H1 (cell line): ENCODE results near the gene AKR7A2. TPM values are rescaled to one million over a fixed set of nuclear protein-coding genes. Genes with fewer than 3 reads are reported as not detected.

ENCODE experiments used
- CTCF ChIA-PET: fragments of 300-600 bp; sonication (Branson Sonifier 250); formaldehyde crosslinking; loops from one replicate; lab custom pipeline; 2021; ENCODE audit not compliant: partially characterized antibody; lab: Charles Lee
- POLR2A ChIA-PET: fragments of 300-600 bp; sonication (Branson Sonifier 250); formaldehyde crosslinking; loops from one replicate; lab custom pipeline; 2021; ENCODE audit warnings: inconsistent platforms; ENCODE audit not compliant: partially characterized antibody; lab: Charles Lee
- DNase-seq, 2 experiments: peaks; one replicate each; pipeline versions ENCODE4 v3.0.0 to v3.0.0-alpha.2; 2010 to 2022; ENCODE audit warnings: low spot score in 2 of 2, low read depth in 1 of 2, mixed read lengths in 1 of 2
- FAIRE-seq: peaks from 2 replicates; lab custom pipeline; 2011; peaks lifted over from hg19 to GRCh38; lab: Jason Lieb, UNC
- H2AFZ ChIP-seq: 2 replicates; pipeline ENCODE4 v1.8.1; 2012; ENCODE audit warnings: low read length, inconsistent platforms
- H2AK5ac ChIP-seq: 2 replicates; pipeline ENCODE4 v1.6.1; 2013; ENCODE audit warnings: low read depth, low read length
- H2BK120ac ChIP-seq: replicated peaks from 2 replicates; pipeline ENCODE3; 2013; ENCODE audit warnings: low read depth, low read length, inconsistent platforms
- H2BK12ac ChIP-seq: 2 replicates; pipeline ENCODE4 v1.6.1; 2013; ENCODE audit warnings: low read depth, low read length
- H2BK15ac ChIP-seq: 2 replicates; pipeline ENCODE4 v1.6.1; 2013; ENCODE audit warnings: low read length
- H2BK20ac ChIP-seq: 2 replicates; pipeline ENCODE4 v1.6.1; 2013; ENCODE audit warnings: low read length
- H2BK5ac ChIP-seq: 2 replicates; pipeline ENCODE4 v1.6.1; 2013; ENCODE audit warnings: low read depth, low read length
- H3K14ac ChIP-seq: 2 replicates; pipeline ENCODE4 v1.6.1; 2013; ENCODE audit warnings: inconsistent platforms; ENCODE audit not compliant: insufficient read length
- H3K18ac ChIP-seq: 2 replicates; pipeline ENCODE4 v1.6.1; 2013; ENCODE audit warnings: low read length; ENCODE audit errors: extremely low read depth
- H3K23ac ChIP-seq: 2 replicates; pipeline ENCODE4 v1.6.1; 2013; ENCODE audit warnings: inconsistent platforms; ENCODE audit not compliant: insufficient read length
- H3K23me2 ChIP-seq: 2 replicates; pipeline ENCODE4 v1.6.1; 2013; ENCODE audit warnings: low read depth, low read length
- H3K27ac ChIP-seq: 2 replicates; pipeline ENCODE4 v1.6.1; 2011; ENCODE audit warnings: low read depth, low read length, inconsistent platforms
- H3K27me3 ChIP-seq, 4 experiments: replicated peaks in 1 of 4; 1 replicate in 1 of 4; 2 replicates in 3 of 4; pipeline versions ENCODE4 v1.6.1 to v1.8.1; 2011 to 2013; ENCODE audit warnings: low read length in 3 of 4, mild to moderate bottlenecking in 3 of 4, inconsistent platforms in 2 of 4, mixed read lengths in 2 of 4, moderate library complexity in 1 of 4; ENCODE audit not compliant: control insufficient read depth in 3 of 4, insufficient read depth in 3 of 4; ENCODE audit errors: extremely low read depth in 1 of 4
- H3K36me3 ChIP-seq, 4 experiments: 2 replicates each; pipeline versions ENCODE4 v1.6.1 to v1.8.1; 2011 to 2013; ENCODE audit warnings: mild to moderate bottlenecking in 4 of 4, low read length in 3 of 4, moderate library complexity in 2 of 4, control low read depth in 1 of 4, inconsistent platforms in 1 of 4; ENCODE audit not compliant: insufficient read depth in 4 of 4, control insufficient read depth in 2 of 4
- H3K4ac ChIP-seq: replicated peaks from 2 replicates; pipeline ENCODE3; 2013; ENCODE audit warnings: low read length, low read depth, mixed read lengths, inconsistent platforms; ENCODE audit not compliant: insufficient read length
- H3K4me1 ChIP-seq, 4 experiments: replicated peaks in 1 of 4; 1 replicate in 1 of 4; 2 replicates in 3 of 4; pipeline versions ENCODE4 v1.6.1 to v1.8.1; 2011 to 2013; ENCODE audit warnings: low read length in 3 of 4, inconsistent platforms in 2 of 4, mixed read lengths in 1 of 4; ENCODE audit not compliant: insufficient read depth in 4 of 4, control insufficient read depth in 3 of 4
- H3K4me2 ChIP-seq, 2 experiments: 2 replicates each; pipeline versions ENCODE4 v1.6.1 to v1.8.1; 2011 to 2013; ENCODE audit warnings: low read depth in 2 of 2, low read length in 2 of 2, control low read depth in 1 of 2, inconsistent platforms in 1 of 2, mild to moderate bottlenecking in 1 of 2; ENCODE audit not compliant: insufficient read depth in 1 of 2
- H3K4me3 ChIP-seq, 4 experiments: fragments of 200-600, 300-600 bp in 1 of 4; sonication (generic), shearing (Covaris generic), sonication (Bioruptor Twin) in 1 of 4; 2 replicates each; pipeline versions ENCODE4 v1.5.1 to v1.8.1; 2011 to 2016; ENCODE audit warnings: low read length in 4 of 4, low read depth in 3 of 4, control low read depth in 2 of 4, inconsistent platforms in 2 of 4, mild to moderate bottlenecking in 2 of 4, mixed read lengths in 1 of 4, moderate library complexity in 1 of 4; ENCODE audit not compliant: insufficient read depth in 2 of 4; ENCODE audit errors: extremely low read depth in 1 of 4
- H3K56ac ChIP-seq: replicated peaks from 2 replicates; pipeline ENCODE3; 2013; ENCODE audit warnings: low read depth, mild to moderate bottlenecking, mixed read lengths, low read length, inconsistent platforms; ENCODE audit not compliant: insufficient read length
- H3K79me1 ChIP-seq: 2 replicates; pipeline ENCODE4 v1.6.1; 2013; ENCODE audit warnings: low read depth, low read length, control low read depth
- H3K79me2 ChIP-seq, 2 experiments: 2 replicates each; pipeline versions ENCODE4 v1.6.1 to v1.8.1; 2012 to 2013; ENCODE audit warnings: low read length in 2 of 2, mild to moderate bottlenecking in 2 of 2, inconsistent platforms in 1 of 2; ENCODE audit not compliant: insufficient read depth in 2 of 2, control insufficient read depth in 1 of 2
- H3K9ac ChIP-seq, 4 experiments: replicated peaks in 1 of 4; 1 replicate in 1 of 4; 2 replicates in 3 of 4; pipeline versions ENCODE4 v1.6.1 to v1.8.1; 2011 to 2013; ENCODE audit warnings: low read depth in 3 of 4, low read length in 3 of 4, control low read depth in 2 of 4, mild to moderate bottlenecking in 2 of 4, moderate library complexity in 2 of 4, inconsistent platforms in 1 of 4; ENCODE audit errors: extremely low read depth in 1 of 4
- H3K9me3 ChIP-seq, 2 experiments: 2 replicates each; pipeline versions ENCODE4 v1.6.1 to v1.8.1; 2012 to 2013; ENCODE audit warnings: mild to moderate bottlenecking in 2 of 2, moderate library complexity in 2 of 2, control low read depth in 1 of 2, inconsistent platforms in 1 of 2, low read depth in 1 of 2, low read length in 1 of 2, mixed read lengths in 1 of 2; ENCODE audit not compliant: insufficient read depth in 2 of 2
- H4K20me1 ChIP-seq, 2 experiments: replicated peaks in 1 of 2; 2 replicates each; pipeline versions ENCODE3 to v1.8.1; 2011 to 2013; ENCODE audit warnings: inconsistent platforms in 2 of 2, low read length in 2 of 2, mild to moderate bottlenecking in 1 of 2; ENCODE audit not compliant: insufficient read depth in 2 of 2, control insufficient read depth in 1 of 2
- H4K5ac ChIP-seq: 2 replicates; pipeline ENCODE4 v1.6.1; 2013; ENCODE audit warnings: low read length, low read depth, mixed read lengths, inconsistent platforms; ENCODE audit not compliant: insufficient read length
- H4K8ac ChIP-seq: 2 replicates; pipeline ENCODE4 v1.8.0; 2013; ENCODE audit warnings: mild to moderate bottlenecking, moderate library complexity, low read length, inconsistent platforms; ENCODE audit not compliant: insufficient read depth; ENCODE audit errors: extremely low read depth
- H4K91ac ChIP-seq: replicated peaks from 2 replicates; pipeline ENCODE3; 2013; ENCODE audit warnings: low read length, mixed read lengths, inconsistent platforms; ENCODE audit not compliant: insufficient read length
- ATF2 ChIP-seq: IDR thresholded peaks from 2 replicates; pipeline ENCODE4 v1.6.1; 2012; ENCODE audit warnings: low read length, inconsistent platforms
- BRCA1 ChIP-seq: IDR thresholded peaks from 2 replicates; pipeline ENCODE4 v1.6.1; 2012; ENCODE audit warnings: low read depth, low read length, improper control_type of control experiment
- CHD2 ChIP-seq: IDR thresholded peaks from 2 replicates; pipeline ENCODE4 v1.6.1; 2012; ENCODE audit warnings: low read length, improper control_type of control experiment
- E2F6 ChIP-seq: IDR thresholded peaks from 2 replicates; pipeline ENCODE4 v1.6.1; 2012; ENCODE audit warnings: inconsistent platforms
- MAX ChIP-seq: IDR thresholded peaks from 2 replicates; pipeline ENCODE4 v1.6.1; 2012; ENCODE audit warnings: inconsistent platforms
- RNF2 ChIP-seq: fragments of 200-900, 300-1000 bp; sonication (generic); IDR thresholded peaks from 2 replicates; pipeline ENCODE4 v1.7.1; 2016; ENCODE audit warnings: borderline replicate concordance, low read depth, mild to moderate bottlenecking, antibody characterized with exemption, low read length; ENCODE audit not compliant: poor library complexity, severe bottlenecking; ENCODE audit errors: missing control alignments
- RXRA ChIP-seq: IDR thresholded peaks from 2 replicates; pipeline ENCODE4 v1.6.1; 2011; ENCODE audit warnings: low read depth, mild to moderate bottlenecking, low read length, moderate library complexity; ENCODE audit not compliant: insufficient read depth
- SP4 ChIP-seq: IDR thresholded peaks from 2 replicates; pipeline ENCODE4 v1.6.1; 2012; ENCODE audit warnings: low read length, inconsistent platforms
- TBP ChIP-seq: IDR thresholded peaks from 2 replicates; pipeline ENCODE4 v1.6.1; 2011; ENCODE audit warnings: low read depth, low read length, improper control_type of control experiment
- YY1 ChIP-seq: IDR thresholded peaks from 2 replicates; pipeline ENCODE4 v1.6.1; 2011; ENCODE audit warnings: low read depth, mild to moderate bottlenecking, low read length
- ZNF274 ChIP-seq: IDR thresholded peaks from 2 replicates; pipeline ENCODE4 v1.7.0; 2012; ENCODE audit warnings: low read length, borderline replicate concordance; ENCODE audit errors: extremely low read depth
- WGBS, 2 experiments: shearing (Covaris generic) in 1 of 2; methylation state at CpG; one replicate each; pipeline versions ENCODE4 v1.1.6 to v1.1.7; 2013 to 2015; ENCODE audit warnings: low lambda C conversion rate in 2 of 2, mixed read lengths in 2 of 2, inconsistent platforms in 1 of 2, low coverage in 1 of 2, missing lambda C conversion rate in 1 of 2; ENCODE audit not compliant: insufficient replicate concordance in 2 of 2, insufficient coverage in 1 of 2, insufficient read length in 1 of 2; ENCODE audit errors: extremely low coverage in 1 of 2, missing lambda C conversion rate in 1 of 2; 5-methylcytosine and 5-hydroxymethylcytosine counted together
- polyA plus RNA-seq, 7 experiments: library from polyadenylated mRNA; depleted of rRNA in 3 of 7; stranded (reverse) in 5 of 7; unstranded in 2 of 7; fragments of >200 nt in 5 of 7; fragments of 200-250 nt in 2 of 7; gene quantifications; 1 replicate in 5 of 7; 2 replicates in 1 of 7; 4 replicates in 1 of 7; pipeline versions ENCODE4 v1.2.1 to v1.2.3, GENCODE V29; 2011 to 2013; ENCODE audit warnings: missing spikeins in 2 of 7, mixed read lengths in 2 of 7
- total RNA-seq: library from RNA; stranded (reverse); fragmentation: NEBNext Ultra II Directional; extraction: Animal tissue kit (Norgen Biotek cat#: 25700); gene quantifications from 2 replicates; pipeline ENCODE4 v1.2.1, GENCODE V29; 2021

The AKR7A2 gene
- total and polyA plus RNA-seq, 2 of the 8 experiments (the other 6 are each of a cell fraction or from before 2014, with no cell fraction given): 32.0 to 48.3 TPM

GRCh38 chr1:19313636-19313959, 1.7 kb upstream of the AKR7A2 start:
- Histone ChIP-seq H3K9ac (no peak overlapping the region), H2BK15ac (no peak overlapping the region), H3K4me2 (peak overlapping the region in 1 of 2 experiments; percentile 89; a peak in 2 of 4 replicates), H3K14ac (no peak overlapping the region), H3K79me2 (peaks cover 0 to 2% of the 10 kb centered on the region in 2 experiments; a peak in 1 of 4 replicates), H2BK5ac (no peak overlapping the region), H2AFZ (no peak overlapping the region), H4K20me1 (peaks cover 6 to 21% of the 10 kb centered on the region in 2 experiments), H3K4me3 (no peak overlapping the region; a peak in 1 of 8 replicates), H3K4ac (no peak overlapping the region), H3K18ac (no peak overlapping the region), H4K8ac (no peak overlapping the region), H2BK12ac (no peak overlapping the region), H3K9me3 (no peaks in the 10 kb centered on the region), H3K23ac (no peak overlapping the region), H3K27ac (no peak overlapping the region), H2BK20ac (no peak overlapping the region), H4K5ac (no peak overlapping the region), H3K4me1 (peaks cover 0 to 17% (median 11%) of the 10 kb centered on the region in 4 experiments; a peak in 6 of 7 replicates), H3K79me1 (peaks cover 2% of the 10 kb centered on the region; the same call in 1 of the 2 replicates), H3K56ac (no peak overlapping the region), H3K27me3 (peaks cover 0 to 4% (median 1%) of the 10 kb centered on the region in 4 experiments; a peak in 1 of 7 replicates), H3K23me2 (peaks cover 10% of the 10 kb centered on the region; the same call in 1 of the 2 replicates), H4K91ac (no peak overlapping the region), H2AK5ac (no peak overlapping the region), H3K36me3 (peaks cover 0 to 4% (median 1%) of the 10 kb centered on the region in 4 experiments; a peak in 2 of 8 replicates), H2BK120ac (no peak overlapping the region)
- no peak for FAIRE-seq
- CTCF ChIA-PET: interaction anchor here (0.7 to 1.6 kb wide), 3 partner anchors 18 to 335 kb away, joined by 3 to 6 read pairs (median 4); no protein-coding TSS in a partner anchor
- 81% methylated on average over 4 of the region's 4 CpGs; no CpG with 5 or more reads in 1 of the 2 experiments for WGBS, 2 experiments
- no peak for DNase-seq
- POLR2A ChIA-PET: interaction anchor here (0.6 to 16.9 kb wide), 3 partner anchors 17 to 86 kb away, joined by 3 to 143 read pairs (median 25); partner anchors contain the start of genes EMC1 and MRTO4
- TF ChIP-seq SP4 (no peak), TBP (no peak), MAX (no peak), ZNF274 (no peak), E2F6 (no peak), YY1 (no peak), BRCA1 (no peak), RNF2 (no peak), ATF2 (no peak), RXRA (no peak), CHD2 (no peak)
